Fibroblast of lung (primary cell): ENCODE data around the gene REPIN1.

ENCODE experiments used
- EZH2 ChIP-seq: IDR thresholded peaks from 2 replicates; pipeline ENCODE4 v1.5.1; 2012; ENCODE audit warnings: low read length, control low read depth, mild to moderate bottlenecking; ENCODE audit errors: missing control alignments
- TF ChIP-seq, protein P1 (sequence below), 2 donors: IDR thresholded peaks in 1 of 2; conservative IDR thresholded peaks in 1 of 2; 1 replicate in 1 of 2; 2 replicates in 1 of 2; pipeline ENCODE4 v1.5.1; 2011 to 2012; ENCODE audit warnings: low read length in 2 of 2, control low read depth in 1 of 2, inconsistent platforms in 1 of 2, low read depth in 1 of 2, mild to moderate bottlenecking in 1 of 2

- TF ChIP-seq, protein P1, sequence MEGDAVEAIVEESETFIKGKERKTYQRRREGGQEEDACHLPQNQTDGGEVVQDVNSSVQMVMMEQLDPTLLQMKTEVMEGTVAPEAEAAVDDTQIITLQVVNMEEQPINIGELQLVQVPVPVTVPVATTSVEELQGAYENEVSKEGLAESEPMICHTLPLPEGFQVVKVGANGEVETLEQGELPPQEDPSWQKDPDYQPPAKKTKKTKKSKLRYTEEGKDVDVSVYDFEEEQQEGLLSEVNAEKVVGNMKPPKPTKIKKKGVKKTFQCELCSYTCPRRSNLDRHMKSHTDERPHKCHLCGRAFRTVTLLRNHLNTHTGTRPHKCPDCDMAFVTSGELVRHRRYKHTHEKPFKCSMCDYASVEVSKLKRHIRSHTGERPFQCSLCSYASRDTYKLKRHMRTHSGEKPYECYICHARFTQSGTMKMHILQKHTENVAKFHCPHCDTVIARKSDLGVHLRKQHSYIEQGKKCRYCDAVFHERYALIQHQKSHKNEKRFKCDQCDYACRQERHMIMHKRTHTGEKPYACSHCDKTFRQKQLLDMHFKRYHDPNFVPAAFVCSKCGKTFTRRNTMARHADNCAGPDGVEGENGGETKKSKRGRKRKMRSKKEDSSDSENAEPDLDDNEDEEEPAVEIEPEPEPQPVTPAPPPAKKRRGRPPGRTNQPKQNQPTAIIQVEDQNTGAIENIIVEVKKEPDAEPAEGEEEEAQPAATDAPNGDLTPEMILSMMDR (conservative IDR thresholded peaks at IDR 0.05 in 1 of 2, IDR thresholded peaks at IDR 0.05 in 1 of 2; ENCODE audit: low read depth in 1 of 2, low read length in 2 of 2), result no peak
- no peak for TF ChIP-seq EZH2
Observed at GRCh38 chr7:150339409-150339809, 29.2 kb upstream of the REPIN1 start.
